ENCODE results near the gene SMTNL2.
A peak's percentile ranks its signal among the peaks of the same experiment; 100 is the strongest.

Gene SMTNL2

DNA sequence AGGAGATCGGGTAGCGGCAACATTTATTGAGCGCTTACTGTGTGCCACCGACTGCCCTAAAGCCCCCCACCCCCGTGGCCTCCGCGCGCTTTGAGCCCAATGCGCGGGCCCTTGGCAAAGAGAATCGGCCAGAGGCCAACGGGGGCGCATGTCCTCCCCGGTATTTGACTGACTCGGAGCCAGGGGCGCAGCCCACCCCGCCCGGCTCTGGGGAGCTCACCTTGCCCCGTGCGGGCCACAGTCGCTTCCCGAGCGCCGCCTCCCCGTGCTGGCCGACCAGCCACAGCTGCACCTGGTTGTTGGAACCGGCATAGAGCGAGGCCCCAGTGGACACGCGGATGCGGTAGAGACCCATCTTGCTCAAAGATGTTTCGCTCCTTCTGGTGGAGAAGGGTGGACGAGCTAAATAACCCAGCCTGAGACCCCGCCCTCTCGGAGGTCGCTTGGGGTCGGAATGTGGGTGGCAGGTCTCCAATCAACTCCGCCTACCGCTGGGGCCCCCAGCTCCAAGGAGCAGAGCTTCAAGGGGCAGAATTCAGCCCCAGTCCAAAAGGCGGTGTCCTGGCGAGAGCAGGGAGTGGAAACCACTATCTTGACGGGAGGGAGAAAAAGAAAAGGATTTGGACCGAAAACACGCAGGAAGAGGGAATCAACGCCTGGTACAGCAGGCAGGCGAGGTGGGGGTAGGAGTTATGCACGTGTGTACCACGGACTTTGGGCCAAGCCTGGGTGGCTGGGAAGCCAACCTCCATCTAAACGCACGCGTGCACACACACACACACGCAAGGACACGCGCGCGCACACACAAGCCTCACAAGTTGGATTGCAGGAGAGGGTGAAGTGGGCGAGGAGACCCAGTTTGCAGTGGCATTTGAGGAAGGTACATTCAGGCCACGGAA lies 57.2 kb downstream of the SMTNL2 start, which contains the start of gene ALOX15:
Gene ALOX15, minus strand, starts transcription at position 382 of the 899 bp plus-strand sequence. Its CDS starts 27 bp downstream, at position 355.
- Histone ChIP-seq H3K4me2 (ENCODE audit: low read length) (no peak within 1 kb of the TSS), H3K27me3 (ENCODE audit: control insufficient read depth, low read length) (peaks cover 41% of the 10 kb centered on the region), H3F3A (ENCODE audit: control insufficient read depth, insufficient read depth) (peaks cover 1% of the 10 kb centered on the region; the same call in 1 of the 2 replicates), H3K4me1 (ENCODE audit: control insufficient read depth, low read length) (peaks cover 21% of the 10 kb centered on the region), H3K9me3 (ENCODE audit: control insufficient read depth, insufficient read depth, low read length) (no peaks in the 10 kb centered on the region), H4K20me1 (ENCODE audit: control insufficient read depth, insufficient read depth, low read depth, low read length) (no peaks in the 10 kb centered on the region), H3K9me2 (replicated peaks; ENCODE audit: control insufficient read depth, low read length) (no peaks in the 10 kb centered on the region), H3K4me3 (ENCODE audit: low read length) (no peak within 1 kb of the TSS), H3K27ac (ENCODE audit: low read depth, low read length) (no peak within 1 kb of the TSS), H3K36me3 (ENCODE audit: control insufficient read depth, low read length) (no peaks in the 10 kb centered on the region), H3K79me2 (ENCODE audit: control insufficient read depth, low read length) (no peaks in the 10 kb centered on the region)
- TF ChIP-seq EZH2phosphoT487 (IDR thresholded peaks at IDR 0.05; ENCODE audit: borderline replicate concordance, low read length), result peak; percentile 28; the same call in 1 of the 2 replicates
- TF ChIP-seq, protein P1, sequence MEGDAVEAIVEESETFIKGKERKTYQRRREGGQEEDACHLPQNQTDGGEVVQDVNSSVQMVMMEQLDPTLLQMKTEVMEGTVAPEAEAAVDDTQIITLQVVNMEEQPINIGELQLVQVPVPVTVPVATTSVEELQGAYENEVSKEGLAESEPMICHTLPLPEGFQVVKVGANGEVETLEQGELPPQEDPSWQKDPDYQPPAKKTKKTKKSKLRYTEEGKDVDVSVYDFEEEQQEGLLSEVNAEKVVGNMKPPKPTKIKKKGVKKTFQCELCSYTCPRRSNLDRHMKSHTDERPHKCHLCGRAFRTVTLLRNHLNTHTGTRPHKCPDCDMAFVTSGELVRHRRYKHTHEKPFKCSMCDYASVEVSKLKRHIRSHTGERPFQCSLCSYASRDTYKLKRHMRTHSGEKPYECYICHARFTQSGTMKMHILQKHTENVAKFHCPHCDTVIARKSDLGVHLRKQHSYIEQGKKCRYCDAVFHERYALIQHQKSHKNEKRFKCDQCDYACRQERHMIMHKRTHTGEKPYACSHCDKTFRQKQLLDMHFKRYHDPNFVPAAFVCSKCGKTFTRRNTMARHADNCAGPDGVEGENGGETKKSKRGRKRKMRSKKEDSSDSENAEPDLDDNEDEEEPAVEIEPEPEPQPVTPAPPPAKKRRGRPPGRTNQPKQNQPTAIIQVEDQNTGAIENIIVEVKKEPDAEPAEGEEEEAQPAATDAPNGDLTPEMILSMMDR (IDR thresholded peaks at IDR 0.05; ENCODE audit: low read depth, low read length, poor library complexity, severe bottlenecking), result no peak

DNA sequence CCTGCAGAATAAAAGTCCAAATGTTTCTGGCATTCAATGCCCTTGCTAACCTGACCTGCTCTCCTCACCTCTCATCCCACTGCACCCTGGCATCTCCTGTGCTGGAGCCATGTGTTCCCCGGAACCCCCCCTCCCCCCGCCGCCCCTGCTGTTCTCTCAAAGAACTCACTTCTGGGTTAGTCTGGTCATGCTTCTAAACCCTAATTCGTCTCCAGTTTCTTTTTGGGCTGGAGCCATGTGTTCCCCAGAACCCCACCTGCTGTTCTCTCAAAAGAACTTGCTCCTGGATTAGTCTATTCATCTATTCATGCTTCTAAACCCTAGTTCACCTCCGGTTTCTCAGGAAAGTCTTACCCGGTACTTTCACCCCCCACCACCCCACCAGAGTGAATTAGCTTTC lies 58.0 kb downstream of the SMTNL2 start:
- H3K4me2 ChIP-seq (ENCODE audit: low read length), result no peak overlapping the region
- no peak for TF ChIP-seq EZH2phosphoT487 (IDR thresholded peaks at IDR 0.05; ENCODE audit: borderline replicate concordance, low read length)
- TF ChIP-seq, protein P1 (IDR thresholded peaks at IDR 0.05; ENCODE audit: low read depth, low read length, poor library complexity, severe bottlenecking), result no peak
- H3K9me3 ChIP-seq (ENCODE audit: control insufficient read depth, insufficient read depth, low read length), result no peaks in the 10 kb centered on the region
- H4K20me1 ChIP-seq (ENCODE audit: control insufficient read depth, insufficient read depth, low read depth, low read length), result no peaks in the 10 kb centered on the region
- peaks cover 14% of the 10 kb centered on the region for H3K4me1 ChIP-seq (ENCODE audit: control insufficient read depth, low read length)
- peaks cover 41% of the 10 kb centered on the region for H3K27me3 ChIP-seq (ENCODE audit: control insufficient read depth, low read length)
- H3K36me3 ChIP-seq (ENCODE audit: control insufficient read depth, low read length), result no peaks in the 10 kb centered on the region
- H3K79me2 ChIP-seq (ENCODE audit: control insufficient read depth, low read length), result no peaks in the 10 kb centered on the region
- H3K9me2 ChIP-seq (replicated peaks; ENCODE audit: control insufficient read depth, low read length), result no peaks in the 10 kb centered on the region
- H3K4me3 ChIP-seq (ENCODE audit: low read length), result no peak overlapping the region
- H3K27ac ChIP-seq (ENCODE audit: low read depth, low read length), result no peak overlapping the region
- H3F3A ChIP-seq (ENCODE audit: control insufficient read depth, insufficient read depth), result no peaks in the 10 kb centered on the region

DNA sequence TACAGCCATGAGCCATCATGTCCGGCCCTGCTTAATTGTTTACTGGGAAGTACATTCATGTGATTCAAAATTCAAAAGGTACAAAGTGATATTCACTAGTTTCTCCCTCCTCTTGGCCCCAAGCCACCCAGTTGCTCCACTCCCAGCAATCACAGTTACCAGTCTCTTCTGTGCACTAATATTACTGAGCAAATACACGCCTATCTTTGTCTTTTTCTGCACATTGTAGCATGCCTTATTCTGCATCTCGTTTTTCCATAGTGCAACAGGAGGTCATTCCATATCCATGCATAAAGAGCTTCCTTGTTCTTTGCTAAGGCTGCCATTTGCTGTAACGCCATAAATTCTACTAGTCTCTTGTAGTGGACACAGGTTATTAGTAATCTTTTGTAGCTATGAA lies 59.3 kb downstream of the SMTNL2 start:
- no peak overlapping the region for H3K4me3 ChIP-seq (ENCODE audit: low read length)
- peaks cover 39% of the 10 kb centered on the region for H3K27me3 ChIP-seq (ENCODE audit: control insufficient read depth, low read length)
- no peaks in the 10 kb centered on the region for H3F3A ChIP-seq (ENCODE audit: control insufficient read depth, insufficient read depth)
- H3K4me1 ChIP-seq (ENCODE audit: control insufficient read depth, low read length), result peaks cover 15% of the 10 kb centered on the region
- no peaks in the 10 kb centered on the region for H3K36me3 ChIP-seq (ENCODE audit: control insufficient read depth, low read length)
- H3K4me2 ChIP-seq (ENCODE audit: low read length), result no peak overlapping the region
- no peak overlapping the region for H3K27ac ChIP-seq (ENCODE audit: low read depth, low read length)
- H3K9me2 ChIP-seq (replicated peaks; ENCODE audit: control insufficient read depth, low read length), result no peaks in the 10 kb centered on the region
- no peaks in the 10 kb centered on the region for H3K79me2 ChIP-seq (ENCODE audit: control insufficient read depth, low read length)
- H3K9me3 ChIP-seq (ENCODE audit: control insufficient read depth, insufficient read depth, low read length), result no peaks in the 10 kb centered on the region
- no peaks in the 10 kb centered on the region for H4K20me1 ChIP-seq (ENCODE audit: control insufficient read depth, insufficient read depth, low read depth, low read length)
- TF ChIP-seq, protein P1 (IDR thresholded peaks at IDR 0.05; ENCODE audit: low read depth, low read length, poor library complexity, severe bottlenecking), result no peak
- no peak for TF ChIP-seq EZH2phosphoT487 (IDR thresholded peaks at IDR 0.05; ENCODE audit: borderline replicate concordance, low read length)

All from DOHH2 (cell line).